GM18861 (cell line): ENCODE data around the gene FOXF1.

Source experiments
- ATAC-seq: cut with Tn5 transposase; IDR thresholded peaks from one replicate; pipeline ENCODE4 v1.9.1; 2021; ENCODE audit not compliant: unreplicated experiment

Gene FOXF1

DNA sequence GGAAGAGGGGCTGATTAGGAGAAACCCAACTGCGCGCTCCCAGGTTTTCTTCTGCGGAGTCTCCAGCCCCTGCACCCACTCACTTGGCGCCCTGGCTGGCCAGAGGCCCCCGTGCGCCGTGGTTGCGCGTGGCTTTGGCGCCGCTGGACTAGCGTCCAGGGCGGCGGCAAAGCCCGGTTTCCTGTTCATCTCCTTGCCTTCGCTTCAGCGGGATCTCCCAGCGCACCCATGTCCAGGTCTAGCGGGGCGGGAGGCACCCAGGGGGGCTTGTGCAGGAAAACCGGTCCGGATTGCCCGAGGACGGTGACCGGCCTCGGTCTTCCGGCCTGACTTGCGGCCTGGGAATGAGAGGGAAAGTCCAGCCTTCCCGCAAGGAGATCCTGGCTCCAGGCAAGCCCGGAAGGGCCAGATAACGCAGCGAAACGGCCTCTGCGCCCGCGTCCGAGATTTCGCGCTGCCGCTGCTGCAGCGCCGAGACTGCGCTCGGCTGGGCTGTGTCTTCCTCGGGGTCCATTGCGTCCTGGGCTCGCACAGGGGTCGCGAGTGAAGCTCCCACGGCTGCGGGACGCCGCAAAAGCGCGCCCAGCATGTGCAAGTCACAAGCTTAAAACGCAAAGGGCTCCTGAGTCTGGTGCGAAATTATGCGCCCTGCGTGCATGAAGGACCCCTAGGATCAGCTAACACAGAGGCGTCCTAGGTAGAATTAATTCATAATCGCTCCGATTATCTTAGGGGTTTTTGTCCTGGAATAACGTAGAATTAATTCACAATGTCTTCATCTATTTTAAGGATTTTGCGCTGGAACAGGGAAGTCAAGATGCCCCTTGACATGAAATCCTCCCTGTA is 5.7 kb downstream of the FOXF1 start:
- no peak for ATAC-seq

- ATAC-seq = no peak
Observed at GRCh38 chr16:86516623-86517003, 6.3 kb downstream of the FOXF1 start.

DNA sequence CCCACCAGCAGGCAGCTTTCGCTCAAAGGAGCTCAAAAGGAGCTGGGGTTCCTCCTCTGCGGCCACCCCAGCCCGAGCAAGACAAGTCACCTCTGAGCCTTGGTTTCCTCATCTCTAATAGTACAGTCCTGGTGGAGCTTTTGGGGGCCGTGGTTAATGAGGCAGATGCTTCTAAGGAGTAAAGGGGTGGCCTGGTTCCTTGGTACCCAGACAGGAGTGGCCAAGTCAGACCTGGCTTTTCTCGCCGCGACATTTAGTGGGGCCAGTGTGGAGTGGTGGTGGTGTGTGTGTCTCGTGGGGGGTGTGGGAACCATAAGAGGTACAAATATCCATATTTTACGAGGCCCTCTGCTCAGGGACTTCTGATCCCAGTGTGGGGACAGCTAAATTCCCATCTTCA is 6.7 kb downstream of the FOXF1 start:
- ATAC-seq = no peak

- no peak for ATAC-seq
Observed at GRCh38 chr16:86517652-86518258, 7.4 kb downstream of the FOXF1 start.

GRCh38 chr16:86519007-86519648 is 8.8 kb downstream of the FOXF1 start:
- ATAC-seq = no peak

DNA sequence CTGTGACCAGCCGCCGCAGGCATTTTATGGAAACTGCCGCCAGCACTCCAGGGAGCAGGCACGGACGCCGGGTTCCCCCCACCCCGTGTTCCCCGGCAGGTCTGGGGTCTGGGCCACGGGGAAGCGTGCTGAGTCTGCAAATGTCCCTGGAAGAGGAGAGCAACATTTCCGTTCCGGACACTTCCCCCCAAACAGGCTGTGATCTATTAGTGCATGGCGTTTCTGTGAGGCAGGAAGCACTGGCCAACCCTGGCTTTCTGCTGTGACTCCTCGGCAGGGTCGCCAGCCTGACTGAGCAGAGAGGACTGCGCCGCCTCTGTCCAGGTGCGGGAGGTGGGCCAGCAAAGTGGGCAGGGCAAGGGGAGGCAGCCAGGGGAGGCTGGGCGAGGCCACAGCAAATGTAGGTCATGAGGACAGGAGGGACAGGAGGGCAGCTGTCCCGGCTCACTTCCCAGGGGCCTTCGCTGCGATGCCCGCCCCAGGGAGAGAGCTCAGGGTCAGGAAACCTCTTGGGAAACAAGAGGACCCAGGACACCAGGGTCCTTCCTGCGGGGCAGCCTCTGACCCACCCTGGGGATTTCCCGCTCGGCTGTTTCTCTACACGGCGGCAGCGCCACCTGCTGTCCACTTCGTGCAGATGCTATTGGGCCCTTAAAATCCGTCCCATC is 9.5 kb downstream of the FOXF1 start:
- no peak for ATAC-seq

DNA sequence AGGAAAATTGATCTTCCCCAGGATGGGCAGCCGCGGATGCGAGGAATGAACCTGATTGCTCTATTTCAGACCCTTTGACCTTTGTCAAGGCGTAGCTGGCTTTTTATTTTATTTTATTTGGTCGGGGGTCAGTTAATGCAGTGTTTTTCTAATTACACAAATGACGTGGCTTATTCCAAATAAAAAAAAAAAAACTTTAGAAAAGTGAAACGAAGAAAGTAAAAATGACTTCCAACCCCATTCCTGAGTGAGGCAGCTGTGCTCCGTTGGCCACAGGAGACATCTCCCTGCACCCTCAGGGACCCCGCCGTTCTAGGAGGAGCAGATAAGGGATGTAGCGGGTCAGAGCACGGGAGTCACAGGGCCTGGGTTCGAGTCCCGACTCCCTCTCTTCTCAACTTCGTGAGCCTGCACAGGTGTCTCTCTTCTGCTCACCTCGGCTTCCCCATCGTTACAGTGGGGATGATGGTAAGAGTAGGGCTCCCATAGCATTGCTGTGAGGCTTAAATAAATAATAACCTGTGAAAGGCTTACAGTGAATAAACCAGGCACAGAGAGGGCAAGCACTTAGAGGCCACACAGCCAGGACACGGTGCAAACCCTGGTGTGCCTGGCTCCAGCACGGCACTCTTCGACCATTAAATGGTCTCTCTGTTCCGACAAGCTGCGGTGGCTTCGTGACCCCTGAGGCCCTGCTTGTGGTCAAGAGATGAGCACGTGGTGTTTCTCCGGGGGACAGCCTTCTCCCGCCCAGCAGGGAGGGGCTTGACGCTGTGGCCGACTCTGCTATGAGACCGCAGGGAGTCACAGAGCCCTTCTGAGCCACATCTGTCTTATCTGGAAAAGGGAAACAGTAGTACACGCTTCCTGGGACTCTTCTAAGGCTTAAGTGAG is 10.2 kb downstream of the FOXF1 start:
- no peak for ATAC-seq

DNA sequence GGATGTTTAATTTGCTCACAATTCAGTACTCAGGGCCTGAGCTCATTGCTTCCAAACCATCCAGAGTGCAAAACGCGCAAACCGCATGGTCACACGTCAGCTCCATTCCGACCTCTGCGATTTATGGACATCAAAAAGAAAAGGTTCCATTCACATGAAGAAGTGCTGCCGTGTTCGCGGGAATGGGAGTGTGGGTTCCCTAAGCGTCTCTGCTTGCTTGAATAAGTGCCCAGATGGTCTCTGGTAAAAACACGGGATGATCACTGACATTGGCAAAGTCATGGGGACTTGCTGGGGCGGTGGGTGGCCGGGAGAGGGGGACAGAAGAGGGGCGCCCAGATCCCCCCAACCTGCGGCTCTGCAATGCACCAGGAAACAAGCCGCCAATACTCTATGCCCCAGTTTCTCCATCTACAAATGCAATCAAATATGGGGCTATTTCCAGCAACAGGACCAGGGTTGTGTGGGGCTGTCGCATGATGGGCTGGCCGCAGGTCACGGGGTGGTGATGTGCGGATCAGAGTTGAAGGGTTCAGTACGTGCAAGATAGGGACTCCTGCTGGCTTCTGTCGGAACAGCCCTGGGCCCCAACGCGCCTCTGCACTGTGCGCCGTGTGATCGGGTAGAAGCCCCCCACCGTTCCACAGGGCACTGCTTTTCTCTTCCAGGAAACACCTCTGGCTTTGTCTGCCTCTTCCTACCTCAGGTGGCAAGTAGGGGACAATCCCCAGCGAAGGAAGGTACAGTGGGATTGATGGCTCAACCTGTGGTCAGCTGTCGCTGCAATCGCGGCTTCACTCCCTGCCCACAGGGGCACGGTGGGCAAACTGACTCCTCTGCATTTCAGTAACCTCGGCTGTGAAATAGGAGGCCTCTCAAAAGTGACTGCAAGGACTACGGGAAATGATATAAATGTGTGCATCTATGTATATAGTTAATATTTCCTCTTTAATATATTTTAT is 11.2 kb downstream of the FOXF1 start:
- no peak for ATAC-seq

DNA sequence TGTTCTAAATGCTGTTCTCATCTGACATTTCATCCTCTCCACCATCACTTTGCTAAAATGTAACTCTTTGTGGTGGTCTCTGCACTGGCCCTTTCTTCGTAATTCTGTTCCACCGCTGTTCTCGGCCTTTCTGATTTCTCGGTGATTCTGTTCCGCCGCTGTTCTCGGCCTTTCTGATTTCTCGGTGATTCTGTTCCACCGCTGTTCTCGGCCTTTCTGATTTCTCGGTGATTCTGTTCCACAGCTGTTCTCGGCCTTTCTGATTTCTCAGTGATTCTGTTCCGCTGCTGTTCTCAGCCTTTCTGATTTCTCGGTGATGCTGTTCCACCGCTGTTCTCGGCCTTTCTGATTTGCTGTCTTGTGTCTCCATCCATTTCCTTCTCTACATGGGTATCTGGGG is 12.3 kb downstream of the FOXF1 start:
- no peak for ATAC-seq

DNA sequence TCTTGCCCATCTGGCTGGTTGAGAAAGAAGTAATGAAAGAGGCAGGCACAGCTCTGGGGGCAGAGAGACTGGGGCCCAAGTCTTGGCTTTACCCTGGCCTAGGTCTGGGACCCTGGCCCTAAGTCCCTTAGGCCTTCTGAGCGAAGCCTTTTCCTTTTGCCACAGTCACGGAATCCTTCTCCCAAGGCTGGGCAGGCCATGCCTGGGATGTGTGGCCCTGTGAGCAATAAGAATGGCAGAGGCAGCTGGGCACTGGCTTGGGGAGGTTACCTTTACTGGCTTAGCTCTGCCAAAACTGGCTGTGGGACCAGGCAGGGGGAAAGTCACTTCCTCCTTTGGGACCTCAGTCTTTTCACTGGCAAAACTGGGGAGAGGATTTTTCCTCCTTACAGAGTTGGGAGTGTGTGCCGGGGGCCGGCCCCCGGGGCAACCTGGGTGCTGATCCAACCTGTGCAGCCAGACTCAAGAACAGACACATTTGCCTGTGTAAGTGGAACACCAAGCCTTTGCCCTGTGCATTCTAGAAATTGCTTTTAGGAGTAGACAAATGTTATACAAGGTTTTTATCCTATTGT is 12.9 kb downstream of the FOXF1 start:
- no peak for ATAC-seq

GRCh38 chr16:86524029-86524428 is 13.7 kb downstream of the FOXF1 start:
- ATAC-seq = no peak

GRCh38 chr16:86525696-86526095 is 15.4 kb downstream of the FOXF1 start:
- no peak for ATAC-seq

GRCh38 chr16:86527366-86527765 is 17.0 kb downstream of the FOXF1 start:
- ATAC-seq = no peak

GRCh38 chr16:86528061-86528929 is 18.0 kb downstream of the FOXF1 start:
- no peak for ATAC-seq

GRCh38 chr16:86529160-86529559 is 18.8 kb downstream of the FOXF1 start:
- no peak for ATAC-seq

- no peak for ATAC-seq
Observed at GRCh38 chr16:86530251-86531190, 20.2 kb downstream of the FOXF1 start.

- ATAC-seq = no peak
Observed at GRCh38 chr16:86531191-86531545, 20.8 kb downstream of the FOXF1 start.
